ENCODE measurements around the gene PUM2.
A peak's percentile ranks its signal among the peaks of the same experiment; 100 is the strongest.

The PUM2 gene

GRCh38 chr2:20231159-20231558, 119.5 kb downstream of the PUM2 start:
- no peak for DNase-seq

GRCh38 chr2:20230114-20230425, 120.6 kb downstream of the PUM2 start:
- DNase-seq = no peak

GRCh38 chr2:20229322-20230113, 121.1 kb downstream of the PUM2 start:
- no peak for DNase-seq

GRCh38 chr2:20227894-20228505, 122.6 kb downstream of the PUM2 start:
- DNase-seq = no peak

GRCh38 chr2:20226152-20226545, 124.5 kb downstream of the PUM2 start:
- no peak for DNase-seq

- peak in 1 of 2 donors; percentile 32 for DNase-seq
Observed at GRCh38 chr2:20225294-20226151, 125.1 kb downstream of the PUM2 start.

- peak in 1 of 2 donors; percentile 25 for DNase-seq
Observed at GRCh38 chr2:20224716-20225293, 125.8 kb downstream of the PUM2 start, which contains the start of gene SDC1. SDC1 (minus strand) TSS chr2:20225130; CDS start chr2:20224867, 263 bp downstream.

- no peak for DNase-seq
Observed at GRCh38 chr2:20224164-20224715, 126.4 kb downstream of the PUM2 start.

- DNase-seq = peak in 1 of 2 donors; percentile 24
Observed at GRCh38 chr2:20223407-20224163, 127.1 kb downstream of the PUM2 start.

- no peak for DNase-seq
Observed at GRCh38 chr2:20222769-20223406, 127.8 kb downstream of the PUM2 start.

- DNase-seq = no peak
Observed at GRCh38 chr2:20222014-20222768, 128.5 kb downstream of the PUM2 start.

- DNase-seq = no peak
Observed at GRCh38 chr2:20221555-20221973, 129.1 kb downstream of the PUM2 start.

- DNase-seq = no peak
Observed at GRCh38 chr2:20220806-20221554, 129.7 kb downstream of the PUM2 start.

- no peak for DNase-seq
Observed at GRCh38 chr2:20219763-20220380, 130.8 kb downstream of the PUM2 start.

- DNase-seq = no peak
Observed at GRCh38 chr2:20218331-20219320, 132.0 kb downstream of the PUM2 start.

GRCh38 chr2:20217041-20217970, 133.3 kb downstream of the PUM2 start:
- DNase-seq = no peak

Data from inflammatory macrophage (primary cell).